ENCODE data around the gene TPST1.

GRCh38 chr7:66255534-66256100 is 50.5 kb downstream of the TPST1 start:
- no peak for TF ChIP-seq SUZ12 (IDR thresholded peaks at IDR 0.05; ENCODE audit: low read length)
- no peak for TF ChIP-seq CTCF (IDR thresholded peaks at IDR 0.05; ENCODE audit: control extremely low read depth in 1 of 3, insufficient read depth in 1 of 3, low read depth in 1 of 3, low read length in 3 of 3)
- TF ChIP-seq EP300 (IDR thresholded peaks at IDR 0.05; ENCODE audit: borderline replicate concordance in 1 of 2, low read depth in 2 of 2, low read length in 2 of 2), result no peak
- TF ChIP-seq TEAD4 (IDR thresholded peaks at IDR 0.05; ENCODE audit: low read depth, low read length), result no peak
- TF ChIP-seq CEBPB (IDR thresholded peaks at IDR 0.05; ENCODE audit: low read depth, low read length), result no peak
- no peak for TF ChIP-seq HDAC2 (IDR thresholded peaks at IDR 0.05; ENCODE audit: borderline replicate concordance in 1 of 2, low read depth in 2 of 2, low read length in 2 of 2)
- no peak for TF ChIP-seq KDM1A (IDR thresholded peaks at IDR 0.05; ENCODE audit: borderline replicate concordance, low read length)
- no peak for TF ChIP-seq TCF12 (IDR thresholded peaks at IDR 0.05; ENCODE audit: low read depth, low read length)
- TF ChIP-seq YY1 (IDR thresholded peaks at IDR 0.05; ENCODE audit: low read depth, low read length), result no peak
- no peak for TF ChIP-seq SIN3A (conservative IDR thresholded peaks at IDR 0.05 in 1 of 2, IDR thresholded peaks at IDR 0.05 in 1 of 2; ENCODE audit: low read depth in 1 of 2, low read length in 2 of 2)
- TF ChIP-seq POLR2AphosphoS5 (IDR thresholded peaks at IDR 0.05; ENCODE audit: low read depth, low read length), result no peak

Measured in H1 (cell line).